ENCODE data around the gene FAM72C.
"Not testable (repeated sequence)": the region's sequence is repeated elsewhere in the genome, so short reads cannot be mapped to it uniquely, and the experiment has no call there.

DNA sequence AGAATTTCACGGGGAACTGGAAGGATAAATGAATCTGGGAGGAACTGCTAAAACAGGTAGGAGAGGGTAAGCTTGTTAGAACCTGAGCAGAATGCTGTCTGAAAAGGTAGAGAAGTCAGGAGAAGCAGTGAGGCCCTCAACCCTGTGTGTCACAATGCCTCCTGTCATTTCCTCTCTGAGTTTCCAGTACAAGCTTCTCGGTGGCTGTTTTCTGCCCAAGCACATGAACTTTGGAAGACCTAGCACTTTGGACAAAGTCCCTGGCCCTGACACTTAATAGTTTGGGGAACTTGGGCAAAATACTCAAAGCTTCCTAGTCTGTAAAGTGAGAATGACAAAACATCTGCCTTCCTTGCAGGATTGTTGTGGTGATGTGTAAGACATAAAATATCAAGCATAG is 52.7 kb downstream of the FAM72C start:
- TF ChIP-seq, protein P1, sequence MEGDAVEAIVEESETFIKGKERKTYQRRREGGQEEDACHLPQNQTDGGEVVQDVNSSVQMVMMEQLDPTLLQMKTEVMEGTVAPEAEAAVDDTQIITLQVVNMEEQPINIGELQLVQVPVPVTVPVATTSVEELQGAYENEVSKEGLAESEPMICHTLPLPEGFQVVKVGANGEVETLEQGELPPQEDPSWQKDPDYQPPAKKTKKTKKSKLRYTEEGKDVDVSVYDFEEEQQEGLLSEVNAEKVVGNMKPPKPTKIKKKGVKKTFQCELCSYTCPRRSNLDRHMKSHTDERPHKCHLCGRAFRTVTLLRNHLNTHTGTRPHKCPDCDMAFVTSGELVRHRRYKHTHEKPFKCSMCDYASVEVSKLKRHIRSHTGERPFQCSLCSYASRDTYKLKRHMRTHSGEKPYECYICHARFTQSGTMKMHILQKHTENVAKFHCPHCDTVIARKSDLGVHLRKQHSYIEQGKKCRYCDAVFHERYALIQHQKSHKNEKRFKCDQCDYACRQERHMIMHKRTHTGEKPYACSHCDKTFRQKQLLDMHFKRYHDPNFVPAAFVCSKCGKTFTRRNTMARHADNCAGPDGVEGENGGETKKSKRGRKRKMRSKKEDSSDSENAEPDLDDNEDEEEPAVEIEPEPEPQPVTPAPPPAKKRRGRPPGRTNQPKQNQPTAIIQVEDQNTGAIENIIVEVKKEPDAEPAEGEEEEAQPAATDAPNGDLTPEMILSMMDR (IDR thresholded peaks at IDR 0.05) = not testable (repeated sequence)
- TF ChIP-seq POLR2AphosphoS5 (IDR thresholded peaks at IDR 0.05; ENCODE audit: low read depth, low read length); TCF7L2 (IDR thresholded peaks at IDR 0.05; ENCODE audit: low read depth, low read length); SIN3A (IDR thresholded peaks at IDR 0.05; ENCODE audit: borderline replicate concordance, insufficient read depth, low read depth, low read length): not testable (repeated sequence)
- TF ChIP-seq, protein P2, sequence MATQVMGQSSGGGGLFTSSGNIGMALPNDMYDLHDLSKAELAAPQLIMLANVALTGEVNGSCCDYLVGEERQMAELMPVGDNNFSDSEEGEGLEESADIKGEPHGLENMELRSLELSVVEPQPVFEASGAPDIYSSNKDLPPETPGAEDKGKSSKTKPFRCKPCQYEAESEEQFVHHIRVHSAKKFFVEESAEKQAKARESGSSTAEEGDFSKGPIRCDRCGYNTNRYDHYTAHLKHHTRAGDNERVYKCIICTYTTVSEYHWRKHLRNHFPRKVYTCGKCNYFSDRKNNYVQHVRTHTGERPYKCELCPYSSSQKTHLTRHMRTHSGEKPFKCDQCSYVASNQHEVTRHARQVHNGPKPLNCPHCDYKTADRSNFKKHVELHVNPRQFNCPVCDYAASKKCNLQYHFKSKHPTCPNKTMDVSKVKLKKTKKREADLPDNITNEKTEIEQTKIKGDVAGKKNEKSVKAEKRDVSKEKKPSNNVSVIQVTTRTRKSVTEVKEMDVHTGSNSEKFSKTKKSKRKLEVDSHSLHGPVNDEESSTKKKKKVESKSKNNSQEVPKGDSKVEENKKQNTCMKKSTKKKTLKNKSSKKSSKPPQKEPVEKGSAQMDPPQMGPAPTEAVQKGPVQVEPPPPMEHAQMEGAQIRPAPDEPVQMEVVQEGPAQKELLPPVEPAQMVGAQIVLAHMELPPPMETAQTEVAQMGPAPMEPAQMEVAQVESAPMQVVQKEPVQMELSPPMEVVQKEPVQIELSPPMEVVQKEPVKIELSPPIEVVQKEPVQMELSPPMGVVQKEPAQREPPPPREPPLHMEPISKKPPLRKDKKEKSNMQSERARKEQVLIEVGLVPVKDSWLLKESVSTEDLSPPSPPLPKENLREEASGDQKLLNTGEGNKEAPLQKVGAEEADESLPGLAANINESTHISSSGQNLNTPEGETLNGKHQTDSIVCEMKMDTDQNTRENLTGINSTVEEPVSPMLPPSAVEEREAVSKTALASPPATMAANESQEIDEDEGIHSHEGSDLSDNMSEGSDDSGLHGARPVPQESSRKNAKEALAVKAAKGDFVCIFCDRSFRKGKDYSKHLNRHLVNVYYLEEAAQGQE (IDR thresholded peaks at IDR 0.05; ENCODE audit: insufficient read depth in 1 of 2, low read depth in 2 of 2, low read length in 1 of 2) = not testable (repeated sequence)

All from Panc1 (cell line).